Measurements from ENCODE around the gene GJB2. TPM values are rescaled to one million over a fixed set of nuclear protein-coding genes. Genes with fewer than 3 reads are reported as not detected.

The GJB2 gene
- total and polyA plus RNA-seq, 10 of the 15 experiments (the other 5 are each of a cell fraction or from before 2014, with no cell fraction given): 0.07 to 0.59 (median 0.31) TPM; not detected in 1

- POLR2A ChIA-PET: no interaction called here
- in situ Hi-C loops (cut with MboI): loop anchor here (5.0 to 25.0 kb wide), 2 partner anchors 296 to 651 kb away; no protein-coding TSS in a partner anchor
- no peaks in the 10 kb centered on the region for H3K9me3 ChIP-seq (replicated peaks; ENCODE audit: control insufficient read depth, insufficient read depth, low read length)
These were observed 6.0 kb downstream of the GJB2 start for GRCh38 chr13:20186771-20187170.

More at GRCh38 chr13:20186771-20187170, 6.0 kb downstream of the GJB2 start:
- ChIA-PET SMC1A (ENCODE audit: uncharacterized antibody, unreplicated experiment) (interaction anchor here (1.1 kb wide), 1 partner anchor 9 kb away, joined by 4 read pairs; no protein-coding TSS in a partner anchor), CTCF (interaction anchor here (1.0 to 9.6 kb wide), 2 partner anchors 9 to 301 kb away, joined by 3 to 67 read pairs; no protein-coding TSS in a partner anchor), RAD21 (ENCODE audit: unreplicated experiment) (interaction anchor here (0.6 kb wide), 1 partner anchor 441 kb away, joined by 4 read pairs; no protein-coding TSS in a partner anchor)
- no peak overlapping the region for H3K4me2 ChIP-seq (ENCODE audit: control insufficient read depth, insufficient read depth)
- no peaks in the 10 kb centered on the region for H4K20me1 ChIP-seq (ENCODE audit: control insufficient read depth, insufficient read depth)
- H3K4me1 ChIP-seq (ENCODE audit: control insufficient read depth, insufficient read depth, low read length): peaks cover 2% of the 10 kb centered on the region
- WGBS (ENCODE audit: insufficient coverage, insufficient replicate concordance, low lambda C conversion rate, missing lambda C conversion rate): 28% methylated on average over 6 of the region's 6 CpGs
- no TSS peak for BruUV-seq (replicated peaks)
- no peak overlapping the region for H2AFZ ChIP-seq (ENCODE audit: control insufficient read depth, low read depth, low read length)
- no peak for ATAC-seq
- no peak for DNase-seq (ENCODE audit: low read depth, low spot score)
- H3K79me2 ChIP-seq (ENCODE audit: control insufficient read depth, insufficient read depth, low read length): no peaks in the 10 kb centered on the region
- H3K27ac ChIP-seq (ENCODE audit: control insufficient read depth, insufficient read depth): no peak overlapping the region
- no peak overlapping the region for H3K9ac ChIP-seq (ENCODE audit: control insufficient read depth, insufficient read depth, low read length)
- TF ChIP-seq HSF1 (IDR thresholded peaks at IDR 0.05; ENCODE audit: low read depth, low read length) (no peak), BCLAF1 (IDR thresholded peaks at IDR 0.05) (no peak), CHD1 (IDR thresholded peaks at IDR 0.05; ENCODE audit: low read depth, low read length) (no peak), EED (IDR thresholded peaks at IDR 0.05; ENCODE audit: low read depth) (no peak), MTA2 (IDR thresholded peaks at IDR 0.05; ENCODE audit: low read depth) (no peak), YBX1 (IDR thresholded peaks at IDR 0.05) (no peak), STAT3 (IDR thresholded peaks at IDR 0.05; ENCODE audit: low read depth, low read length) (no peak), CHD2 (IDR thresholded peaks at IDR 0.05; ENCODE audit: borderline replicate concordance, low read depth, low read length) (no peak), RCOR1 (conservative IDR thresholded peaks at IDR 0.05; ENCODE audit: low read depth, low read length) (no peak), ASH2L (IDR thresholded peaks at IDR 0.05; ENCODE audit: borderline replicate concordance, low read depth) (no peak), ESRRA (IDR thresholded peaks at IDR 0.05; ENCODE audit: low read length) (no peak), NR2C1 (IDR thresholded peaks at IDR 0.05) (no peak)
- intact Hi-C loops (cut with micrococcal nuclease; ENCODE audit: unreplicated experiment): no loop called here
- H3K36me3 ChIP-seq (ENCODE audit: control insufficient read depth in 2 of 2, insufficient read depth in 2 of 2, low read length in 1 of 2): no peaks in the 10 kb centered on the region
- no peak overlapping the region for H3K4me3 ChIP-seq
- H3K27me3 ChIP-seq (replicated peaks in 1 of 2; ENCODE audit: control insufficient read depth in 2 of 2, insufficient read depth in 2 of 2, low read length in 1 of 2): peaks cover 0 to 2% of the 10 kb centered on the region in 2 experiments; a peak in 2 of 4 replicates
- no peak for FAIRE-seq

Measured in GM12878 (cell line).